ENCODE results near the gene NCAPG2.

Gene NCAPG2

DNA sequence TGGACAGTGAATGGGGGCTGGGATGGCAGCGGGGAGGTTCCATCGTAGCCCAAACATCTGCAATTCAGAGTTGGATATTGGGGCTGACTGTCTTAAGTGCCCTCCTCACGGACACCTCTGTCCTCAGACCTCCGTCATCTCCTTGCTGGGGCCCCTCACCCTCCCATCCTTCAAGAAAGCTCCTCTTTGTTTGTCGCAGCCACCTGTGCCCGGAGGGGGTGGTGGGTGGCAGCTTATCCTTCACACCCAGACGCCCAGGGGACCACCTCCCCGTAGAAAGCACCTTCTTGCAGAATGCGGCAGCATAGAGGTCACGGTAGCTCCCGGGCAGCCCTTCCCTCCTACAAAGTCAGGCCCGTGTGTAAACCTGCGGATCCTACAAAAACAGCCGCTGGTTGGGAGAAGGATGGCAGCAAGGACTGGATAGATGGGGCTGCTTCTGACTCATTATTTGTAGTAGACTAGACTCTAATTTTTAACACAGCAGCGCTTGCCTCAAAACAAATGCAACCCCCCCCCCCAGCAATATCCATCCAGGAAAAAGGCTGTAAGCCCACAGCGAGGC is 115.6 kb downstream of the NCAPG2 start:
- DNase-seq, result no peak

DNA sequence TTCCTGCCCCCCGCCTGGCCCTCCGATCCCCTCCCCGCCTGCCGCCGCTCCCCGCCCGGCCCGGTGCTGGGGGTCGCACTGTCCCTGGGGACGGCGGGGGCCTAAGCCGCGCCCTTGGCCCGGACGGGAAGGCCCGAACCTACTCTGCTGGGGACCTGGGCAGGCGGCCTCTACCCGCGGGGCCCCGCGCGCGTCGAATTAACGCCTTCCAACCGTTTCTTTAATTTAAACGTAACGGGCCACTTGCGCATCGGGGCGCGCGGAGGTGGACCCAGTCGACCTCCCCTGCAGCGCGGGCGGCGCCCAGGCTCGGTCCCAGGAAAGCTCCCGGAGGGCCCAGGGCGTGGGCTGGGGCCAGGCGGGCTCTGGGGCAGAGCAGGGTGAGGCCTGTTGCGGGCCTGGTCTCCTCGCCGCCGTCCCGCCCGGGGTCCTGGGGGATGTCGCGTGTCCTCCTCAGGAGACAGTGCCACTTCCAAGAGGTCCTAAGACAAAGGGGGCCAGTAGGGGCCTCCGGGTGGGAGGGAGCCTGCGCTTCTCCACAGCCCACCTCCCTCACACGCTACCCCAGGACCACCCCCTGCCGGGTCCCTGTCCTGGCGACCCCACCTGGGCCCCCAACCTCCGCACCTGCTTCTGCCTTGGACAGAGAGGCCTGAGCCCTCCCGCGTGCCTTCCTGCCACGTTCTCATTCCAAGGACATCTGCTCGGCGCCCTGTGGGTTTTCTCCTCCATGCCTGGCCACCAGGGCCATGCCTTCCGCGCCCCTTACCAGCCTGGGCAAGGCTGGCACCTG is 116.3 kb downstream of the NCAPG2 start:
- no peak for DNase-seq

DNA sequence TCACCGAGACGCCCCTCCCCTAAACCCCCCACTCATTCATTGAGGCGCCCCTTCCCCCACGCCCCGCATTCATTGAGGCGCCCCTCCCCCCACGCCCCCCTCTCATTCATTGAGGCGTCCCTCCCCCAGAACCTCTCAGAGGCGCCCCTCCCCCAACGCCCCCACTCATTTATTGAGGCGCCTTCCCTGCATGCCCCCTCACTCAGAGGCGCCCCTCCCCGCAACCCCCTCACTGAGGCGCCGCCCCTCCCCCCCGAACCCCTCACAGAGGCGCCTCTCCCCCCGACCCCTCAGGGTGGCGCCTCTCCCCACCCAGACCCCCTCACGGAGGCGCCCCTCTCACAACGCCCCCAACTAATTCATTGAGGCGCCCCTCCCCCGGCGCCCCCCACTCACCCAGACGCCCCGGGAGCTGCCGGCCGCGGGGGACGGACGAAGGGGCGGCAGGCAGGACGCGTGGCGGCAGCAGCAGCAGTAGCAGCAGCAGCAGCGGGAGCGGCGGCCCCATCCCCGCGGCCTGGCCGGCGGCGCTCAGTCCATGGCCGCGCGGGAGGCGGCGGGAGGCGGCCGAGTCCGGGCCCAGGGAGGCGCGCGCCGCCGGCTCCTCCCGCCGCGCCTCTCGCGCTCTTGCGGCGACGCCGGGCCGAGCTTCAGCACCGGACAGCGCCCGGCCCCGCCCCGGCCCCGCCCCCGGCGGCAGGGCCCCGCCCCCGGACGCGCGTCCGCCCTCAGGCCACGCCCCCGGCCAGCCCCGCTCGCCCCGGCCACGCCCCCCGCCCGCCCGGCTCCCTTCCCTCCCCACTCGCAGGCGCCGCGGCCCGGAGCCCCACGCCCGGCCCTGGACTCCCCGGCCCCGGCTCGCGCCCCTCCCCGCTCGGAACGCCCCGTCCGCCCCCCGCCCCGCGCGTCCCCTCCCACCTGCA is 117.2 kb downstream of the NCAPG2 start, which contains the start of gene PTPRN2:
Gene PTPRN2, minus strand, starts transcription at position 662 of the 923 bp plus-strand sequence.
- peak in 1 of 2 experiments; percentile 80 for DNase-seq

DNA sequence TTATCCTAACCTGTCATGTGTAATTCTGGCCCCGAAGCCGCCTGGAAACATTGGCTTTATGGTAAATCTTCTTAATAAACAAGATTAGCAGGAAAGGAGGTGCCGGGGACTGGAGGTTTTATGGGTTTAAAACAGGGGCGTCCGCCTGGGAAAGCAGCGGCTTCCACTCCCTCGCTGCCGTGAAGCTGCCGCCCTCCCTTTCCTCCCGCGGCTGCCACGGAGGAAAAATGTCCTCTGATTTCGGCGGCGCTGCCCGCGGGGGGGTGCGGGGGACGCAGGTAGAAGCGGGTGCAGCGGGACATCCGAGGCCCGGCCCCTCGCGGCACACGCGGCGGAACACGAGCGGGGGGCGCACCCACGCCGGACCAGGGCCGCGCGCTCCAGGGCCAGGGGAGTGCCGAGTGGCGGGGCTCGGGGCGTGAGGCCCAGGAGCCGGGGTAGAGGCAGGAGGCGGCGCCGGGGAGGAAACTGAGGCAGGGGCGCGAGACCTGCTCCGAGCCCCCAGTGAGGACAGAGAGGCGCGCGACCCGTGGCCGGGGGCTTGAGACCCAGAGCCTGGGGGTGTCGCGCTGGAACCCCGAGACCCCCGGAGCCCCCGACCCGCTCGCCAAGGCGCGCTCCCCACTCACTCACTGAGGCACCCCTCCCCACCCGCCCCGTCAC is 118.0 kb downstream of the NCAPG2 start:
- DNase-seq, result no peak

DNA sequence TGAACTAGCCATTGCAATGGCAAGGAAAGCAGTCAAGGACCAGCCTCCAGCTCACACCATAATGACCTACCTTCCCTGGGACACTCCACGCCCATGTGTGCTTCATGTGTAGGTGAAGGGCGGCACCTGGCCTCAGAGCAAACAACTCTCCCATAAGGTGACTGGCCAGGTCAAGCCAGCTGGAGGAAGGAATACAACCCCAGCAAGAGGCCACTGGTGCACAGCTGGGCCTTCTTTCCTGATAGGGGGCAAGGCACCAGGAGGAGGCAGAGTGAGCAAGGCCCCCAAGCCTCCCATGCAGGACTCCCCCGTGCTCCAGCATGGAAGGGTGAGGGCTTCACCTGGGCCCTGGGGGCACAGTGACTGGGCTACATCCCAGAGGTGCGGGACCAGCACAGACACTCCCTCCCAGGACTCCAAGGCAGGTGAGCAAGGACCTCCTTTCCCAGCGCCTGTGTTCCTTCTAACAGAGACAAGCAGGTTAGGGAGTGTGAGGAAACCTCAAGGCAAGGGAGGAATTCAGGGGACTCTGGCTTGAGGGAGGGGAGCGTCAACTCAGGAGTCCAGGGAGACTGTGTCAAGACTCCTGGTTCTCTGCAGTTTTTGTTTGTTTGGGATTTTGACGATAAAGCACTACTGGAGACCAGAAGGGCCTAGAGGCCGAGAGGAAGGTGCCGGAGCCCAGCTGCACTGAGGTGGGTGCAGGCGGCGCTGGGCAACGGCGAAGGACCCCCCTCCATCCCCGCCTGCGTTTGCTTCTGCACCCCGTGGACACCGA is 118.7 kb downstream of the NCAPG2 start:
- DNase-seq, result no peak

DNA sequence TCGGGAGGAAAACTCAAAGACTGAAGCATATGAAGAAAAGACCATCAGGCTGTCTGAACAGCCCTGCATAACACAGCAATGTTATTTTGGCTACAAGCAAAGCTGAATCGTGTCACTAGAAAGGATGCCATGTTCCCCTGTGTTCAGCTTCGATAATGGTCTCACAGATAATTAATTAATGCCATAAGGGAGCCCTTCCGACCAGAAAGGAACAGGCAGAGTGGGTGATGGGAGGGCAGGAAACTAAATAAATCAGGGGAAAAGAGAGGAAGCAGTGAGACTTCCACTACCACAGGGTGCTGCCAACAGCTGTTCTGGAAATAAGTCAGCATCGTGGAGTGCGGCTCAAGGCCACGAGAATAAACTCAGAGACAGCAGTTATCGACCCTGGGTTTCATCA is 120.2 kb downstream of the NCAPG2 start:
- no peak for DNase-seq

DNA sequence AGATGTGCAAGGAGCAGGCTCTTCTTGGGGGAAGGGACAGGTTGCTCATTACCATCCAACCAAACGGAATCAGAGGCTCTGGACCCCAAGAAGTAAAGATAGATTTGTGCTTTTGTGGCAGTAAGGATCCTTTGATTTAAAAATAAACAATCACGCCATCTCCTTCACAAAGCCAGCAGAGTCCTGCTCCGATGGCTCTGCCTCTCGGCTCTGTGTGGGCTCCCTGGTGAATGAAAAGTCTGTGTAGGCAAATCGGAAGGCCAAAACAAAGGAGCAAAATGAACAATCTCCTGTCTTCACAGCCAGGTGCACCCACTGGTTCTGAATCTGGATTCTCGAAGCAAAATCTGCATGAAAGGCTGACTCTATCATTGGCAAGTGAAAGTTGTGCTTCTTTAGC is 120.8 kb downstream of the NCAPG2 start:
- DNase-seq, result no peak

DNA sequence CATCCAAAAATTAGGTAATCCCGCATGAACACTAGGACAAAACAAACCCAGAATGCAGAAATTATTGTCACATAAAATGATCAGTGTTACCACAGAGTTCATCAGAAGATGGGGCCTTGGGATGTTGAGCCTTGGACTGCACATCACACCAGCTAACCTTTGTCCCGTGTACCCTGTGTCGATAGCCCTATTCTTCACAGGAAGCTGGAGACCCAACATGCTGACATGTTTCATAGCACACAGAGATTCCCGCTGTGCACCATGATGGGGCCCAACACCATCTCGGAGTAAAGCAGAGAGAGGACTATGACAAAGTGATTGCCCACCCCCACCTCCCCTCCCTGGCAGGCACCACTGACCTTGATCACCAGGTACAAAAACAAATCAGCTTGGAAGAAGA is 121.5 kb downstream of the NCAPG2 start:
- DNase-seq, result no peak

DNA sequence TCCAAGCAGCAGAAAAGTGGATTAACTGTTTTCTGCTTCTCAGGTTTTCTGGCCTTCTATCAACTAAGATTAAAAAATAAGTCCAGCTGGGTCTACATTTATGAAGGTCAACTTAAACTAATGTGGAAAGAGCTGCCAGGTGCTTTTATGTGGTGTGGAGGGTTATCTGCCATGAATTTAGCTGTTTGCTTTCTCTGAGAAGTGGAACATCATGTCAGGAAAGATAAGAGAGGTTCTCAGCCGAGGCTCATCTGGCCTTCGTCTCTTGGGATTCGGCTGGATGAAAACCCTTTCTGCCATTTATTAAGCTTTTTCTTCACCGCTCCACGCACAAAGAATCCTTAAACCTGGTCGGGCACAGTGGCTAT is 122.5 kb downstream of the NCAPG2 start:
- DNase-seq, result no peak

DNA sequence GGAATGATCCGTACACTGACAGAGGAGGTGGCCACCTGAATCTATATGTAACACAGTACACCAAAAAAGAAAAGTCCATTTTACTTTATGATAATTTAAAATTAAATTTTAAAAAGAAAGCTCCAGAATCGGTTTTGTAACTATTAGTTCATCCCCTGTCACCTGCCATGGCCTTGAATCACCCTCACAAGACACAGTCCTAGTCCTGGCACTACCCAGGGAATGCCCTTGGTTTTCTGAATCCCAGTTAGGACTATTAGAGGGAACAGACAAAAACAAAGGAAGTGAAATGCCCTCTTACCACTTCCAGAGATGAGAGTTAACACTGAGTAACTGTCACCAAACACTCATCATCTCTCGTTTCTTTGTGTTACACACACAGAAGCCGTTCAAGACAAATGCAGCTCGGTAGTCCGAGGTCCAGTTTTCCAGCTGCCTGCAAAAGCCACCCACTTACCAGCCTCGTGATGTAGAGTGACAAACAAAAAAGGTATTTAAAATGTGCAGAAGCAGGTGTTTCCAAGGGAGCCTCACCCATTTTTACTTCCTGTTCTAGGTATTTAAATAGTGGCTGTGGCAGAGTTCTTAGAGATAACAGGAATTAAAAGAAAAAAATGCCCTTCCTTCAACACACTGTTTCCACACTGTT is 123.0 kb downstream of the NCAPG2 start:
- no peak for DNase-seq
